Neuron (in vitro differentiated cells): ENCODE results near the gene PCDHA4.
"Not testable (repeated sequence)": the region's sequence is repeated elsewhere in the genome, so short reads cannot be mapped to it uniquely, and the experiment has no call there.

Experiments used
- H2AFZ ChIP-seq: one replicate; pipeline ENCODE4 v1.6.1; 2013; ENCODE audit warnings: low read depth, mild to moderate bottlenecking, inconsistent platforms, low read length, moderate library complexity
- H3K27me3 ChIP-seq: one replicate; pipeline ENCODE4 v1.6.1; 2013; ENCODE audit warnings: low read length; ENCODE audit not compliant: insufficient read depth
- H3K36me3 ChIP-seq: one replicate; pipeline ENCODE4 v1.6.1; 2013; ENCODE audit warnings: low read length; ENCODE audit not compliant: insufficient read depth
- H3K4me1 ChIP-seq: one replicate; pipeline ENCODE4 v1.6.1; 2013; ENCODE audit warnings: low read length; ENCODE audit not compliant: insufficient read depth
- H3K4me3 ChIP-seq: 2 replicates; pipeline ENCODE4 v1.5.1; 2013; ENCODE audit warnings: mild to moderate bottlenecking, low read length, moderate library complexity
- H3K9me3 ChIP-seq: one replicate; pipeline ENCODE4 v1.6.1; 2013; ENCODE audit warnings: low read length

PCDHA4 gene

DNA sequence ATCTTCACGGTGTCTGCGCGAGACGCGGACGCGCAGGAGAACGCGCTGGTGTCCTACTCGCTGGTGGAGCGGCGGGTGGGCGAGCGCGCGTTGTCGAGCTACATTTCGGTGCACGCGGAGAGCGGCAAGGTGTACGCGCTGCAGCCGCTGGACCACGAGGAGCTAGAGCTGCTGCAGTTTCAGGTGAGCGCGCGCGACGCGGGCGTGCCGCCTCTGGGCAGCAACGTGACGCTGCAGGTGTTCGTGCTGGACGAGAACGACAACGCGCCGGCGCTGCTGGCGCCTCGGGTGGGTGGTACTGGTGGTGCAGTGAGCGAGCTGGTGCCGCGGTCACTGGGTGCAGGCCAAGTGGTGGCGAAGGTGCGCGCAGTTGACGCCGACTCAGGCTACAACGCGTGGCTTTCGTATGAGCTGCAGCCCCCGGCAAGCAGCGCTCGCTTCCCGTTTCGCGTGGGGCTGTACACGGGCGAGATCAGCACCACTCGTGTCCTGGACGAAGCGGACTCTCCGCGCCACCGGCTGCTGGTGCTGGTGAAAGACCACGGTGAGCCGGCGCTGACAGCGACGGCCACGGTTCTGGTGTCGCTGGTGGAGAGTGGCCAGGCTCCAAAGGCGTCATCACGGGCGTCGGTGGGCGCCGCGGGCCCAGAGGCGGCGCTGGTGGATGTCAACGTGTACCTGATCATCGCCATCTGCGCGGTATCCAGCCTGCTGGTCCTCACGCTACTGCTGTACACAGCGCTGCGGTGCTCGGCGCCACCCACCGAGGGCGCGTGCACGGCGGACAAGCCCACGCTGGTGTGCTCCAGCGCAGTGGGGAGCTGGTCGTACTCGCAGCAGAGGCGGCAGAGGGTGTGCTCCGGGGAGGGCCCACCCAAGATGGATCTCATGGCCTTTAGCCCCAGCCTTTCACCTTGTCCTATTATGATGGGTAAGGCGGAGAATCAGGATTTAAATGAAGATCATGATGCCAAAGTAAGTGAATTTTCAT is 22.9 kb downstream of the PCDHA4 start:
- not testable (repeated sequence) for H3K4me3 ChIP-seq, H3K4me1 ChIP-seq, H2AFZ ChIP-seq, H3K27me3 ChIP-seq
- Histone ChIP-seq H3K9me3 (peaks cover 38% of the 10 kb centered on the region), H3K36me3 (peaks cover 32% of the 10 kb centered on the region)

GRCh38 chr5:140833993-140834392 is 27.1 kb downstream of the PCDHA4 start, which contains the start of gene PCDHA7:
PCDHA7 (plus strand) TSS chr5:140834269; CDS start chr5:140834384, 115 bp downstream.
- Histone ChIP-seq H3K9me3 (peaks cover 60% of the 10 kb centered on the region), H3K4me1 (peaks cover 4% of the 10 kb centered on the region), H3K4me3 (no peak within 1 kb of the TSS), H2AFZ (no peak within 1 kb of the TSS), H3K27me3 (no peaks in the 10 kb centered on the region), H3K36me3 (peaks cover 52% of the 10 kb centered on the region)

DNA sequence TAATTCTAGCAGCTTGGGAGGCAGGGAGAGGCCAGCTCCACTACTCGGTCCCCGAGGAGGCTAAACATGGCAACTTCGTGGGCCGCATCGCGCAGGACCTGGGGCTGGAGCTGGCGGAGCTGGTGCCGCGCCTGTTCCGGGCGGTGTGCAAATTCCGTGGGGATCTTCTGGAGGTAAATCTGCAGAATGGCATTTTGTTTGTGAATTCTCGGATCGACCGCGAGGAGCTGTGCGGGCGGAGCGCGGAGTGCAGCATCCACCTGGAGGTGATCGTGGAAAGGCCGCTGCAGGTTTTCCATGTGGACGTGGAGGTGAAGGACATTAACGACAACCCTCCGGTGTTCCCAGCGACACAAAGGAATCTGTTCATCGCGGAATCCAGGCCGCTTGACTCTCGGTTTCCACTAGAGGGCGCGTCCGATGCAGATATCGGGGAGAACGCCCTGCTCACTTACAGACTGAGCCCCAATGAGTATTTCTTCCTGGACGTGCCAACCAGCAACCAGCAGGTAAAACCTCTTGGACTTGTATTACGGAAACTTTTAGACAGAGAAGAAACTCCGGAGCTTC is 27.7 kb downstream of the PCDHA4 start:
- H3K9me3 ChIP-seq = peaks cover 56% of the 10 kb centered on the region
- H3K36me3 ChIP-seq = peaks cover 52% of the 10 kb centered on the region
- H3K4me3 ChIP-seq, H2AFZ ChIP-seq, H3K4me1 ChIP-seq, H3K27me3 ChIP-seq: not testable (repeated sequence)

DNA sequence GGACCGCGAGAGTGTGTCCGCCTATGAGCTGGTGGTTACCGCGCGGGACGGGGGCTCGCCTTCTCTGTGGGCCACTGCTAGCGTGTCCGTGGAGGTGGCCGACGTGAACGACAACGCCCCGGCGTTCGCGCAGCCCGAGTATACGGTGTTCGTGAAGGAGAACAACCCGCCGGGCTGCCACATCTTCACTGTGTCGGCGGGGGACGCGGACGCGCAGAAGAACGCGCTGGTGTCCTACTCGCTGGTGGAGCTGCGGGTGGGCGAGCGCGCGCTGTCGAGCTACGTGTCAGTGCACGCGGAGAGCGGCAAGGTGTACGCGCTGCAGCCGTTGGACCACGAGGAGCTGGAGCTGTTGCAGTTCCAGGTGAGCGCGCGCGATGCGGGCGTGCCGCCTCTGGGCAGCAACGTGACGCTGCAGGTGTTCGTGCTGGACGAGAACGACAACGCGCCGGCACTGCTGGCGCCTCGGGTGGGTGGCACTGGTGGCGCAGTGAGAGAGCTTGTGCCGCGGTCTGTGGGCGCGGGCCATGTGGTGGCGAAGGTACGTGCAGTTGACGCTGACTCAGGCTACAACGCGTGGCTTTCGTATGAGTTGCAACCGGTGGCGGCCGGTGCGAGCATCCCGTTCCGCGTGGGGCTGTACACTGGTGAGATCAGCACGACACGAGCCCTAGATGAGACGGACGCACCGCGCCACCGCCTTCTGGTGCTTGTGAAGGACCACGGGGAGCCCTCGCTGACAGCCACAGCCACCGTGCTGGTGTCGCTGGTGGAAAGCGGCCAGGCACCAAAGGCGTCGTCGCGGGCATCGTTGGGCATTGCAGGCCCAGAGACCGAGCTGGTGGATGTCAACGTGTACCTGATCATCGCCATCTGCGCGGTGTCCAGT is 29.0 kb downstream of the PCDHA4 start:
- Histone ChIP-seq H3K27me3 (no peaks in the 10 kb centered on the region), H3K4me1 (peaks cover 4% of the 10 kb centered on the region), H2AFZ (no peak overlapping the region), H3K36me3 (peaks cover 41% of the 10 kb centered on the region), H3K4me3 (no peak overlapping the region), H3K9me3 (peaks cover 50% of the 10 kb centered on the region)

DNA sequence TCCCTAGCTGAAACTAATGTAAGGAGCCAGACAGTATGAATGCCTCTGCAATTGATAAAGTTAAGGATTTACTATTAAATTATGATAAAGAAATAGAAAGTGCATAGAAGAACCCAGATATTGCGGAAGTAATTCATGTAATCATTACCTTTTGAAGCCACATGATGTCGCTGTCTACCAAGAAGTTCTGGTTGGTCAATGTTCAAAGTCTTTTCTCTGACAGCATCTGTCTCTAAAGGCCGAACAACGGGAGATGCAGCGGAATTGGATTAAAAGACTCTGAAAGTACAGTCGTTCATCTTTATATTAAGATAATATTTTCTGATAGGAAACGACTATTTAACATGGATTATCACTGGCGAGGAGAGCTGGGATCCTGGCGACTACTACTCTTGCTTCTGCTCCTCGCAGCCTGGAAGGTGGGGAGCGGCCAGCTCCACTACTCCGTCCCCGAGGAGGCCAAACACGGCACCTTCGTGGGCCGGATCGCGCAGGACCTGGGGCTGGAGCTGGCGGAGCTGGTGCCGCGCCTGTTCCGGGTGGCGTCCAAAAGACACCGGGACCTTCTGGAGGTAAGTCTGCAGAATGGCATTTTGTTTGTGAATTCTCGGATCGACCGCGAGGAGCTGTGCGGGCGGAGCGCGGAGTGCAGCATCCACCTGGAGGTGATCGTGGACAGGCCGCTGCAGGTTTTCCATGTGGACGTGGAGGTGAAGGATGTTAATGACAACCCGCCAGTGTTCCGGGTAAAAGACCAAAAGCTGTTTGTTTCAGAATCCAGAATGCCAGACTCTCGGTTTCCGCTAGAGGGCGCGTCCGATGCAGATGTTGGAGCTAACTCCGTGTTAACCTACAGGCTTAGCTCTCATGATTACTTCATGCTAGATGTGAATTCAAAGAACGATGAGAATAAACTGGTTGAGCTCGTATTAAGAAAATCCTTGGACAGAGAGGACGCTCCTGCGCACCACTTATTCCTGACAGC is 34.4 kb downstream of the PCDHA4 start, which contains the start of gene PCDHA8:
Gene PCDHA8, plus strand, starts transcription at position 210 of the 985 bp plus-strand sequence. Its CDS starts 135 bp downstream, at position 345.
- Histone ChIP-seq H3K9me3 (peaks cover 36% of the 10 kb centered on the region), H3K4me3 (peak within 1 kb of the TSS; percentile 39), H3K4me1 (no peaks in the 10 kb centered on the region), H3K27me3 (no peaks in the 10 kb centered on the region), H3K36me3 (peaks cover 29% of the 10 kb centered on the region), H2AFZ (no peak within 1 kb of the TSS)

GRCh38 chr5:140842798-140843733 is 36.2 kb downstream of the PCDHA4 start:
- H3K4me1 ChIP-seq = no peaks in the 10 kb centered on the region
- H2AFZ ChIP-seq = no peak overlapping the region
- peaks cover 29% of the 10 kb centered on the region for H3K9me3 ChIP-seq
- H3K27me3 ChIP-seq = no peaks in the 10 kb centered on the region
- no peak overlapping the region for H3K4me3 ChIP-seq
- peaks cover 22% of the 10 kb centered on the region for H3K36me3 ChIP-seq

DNA sequence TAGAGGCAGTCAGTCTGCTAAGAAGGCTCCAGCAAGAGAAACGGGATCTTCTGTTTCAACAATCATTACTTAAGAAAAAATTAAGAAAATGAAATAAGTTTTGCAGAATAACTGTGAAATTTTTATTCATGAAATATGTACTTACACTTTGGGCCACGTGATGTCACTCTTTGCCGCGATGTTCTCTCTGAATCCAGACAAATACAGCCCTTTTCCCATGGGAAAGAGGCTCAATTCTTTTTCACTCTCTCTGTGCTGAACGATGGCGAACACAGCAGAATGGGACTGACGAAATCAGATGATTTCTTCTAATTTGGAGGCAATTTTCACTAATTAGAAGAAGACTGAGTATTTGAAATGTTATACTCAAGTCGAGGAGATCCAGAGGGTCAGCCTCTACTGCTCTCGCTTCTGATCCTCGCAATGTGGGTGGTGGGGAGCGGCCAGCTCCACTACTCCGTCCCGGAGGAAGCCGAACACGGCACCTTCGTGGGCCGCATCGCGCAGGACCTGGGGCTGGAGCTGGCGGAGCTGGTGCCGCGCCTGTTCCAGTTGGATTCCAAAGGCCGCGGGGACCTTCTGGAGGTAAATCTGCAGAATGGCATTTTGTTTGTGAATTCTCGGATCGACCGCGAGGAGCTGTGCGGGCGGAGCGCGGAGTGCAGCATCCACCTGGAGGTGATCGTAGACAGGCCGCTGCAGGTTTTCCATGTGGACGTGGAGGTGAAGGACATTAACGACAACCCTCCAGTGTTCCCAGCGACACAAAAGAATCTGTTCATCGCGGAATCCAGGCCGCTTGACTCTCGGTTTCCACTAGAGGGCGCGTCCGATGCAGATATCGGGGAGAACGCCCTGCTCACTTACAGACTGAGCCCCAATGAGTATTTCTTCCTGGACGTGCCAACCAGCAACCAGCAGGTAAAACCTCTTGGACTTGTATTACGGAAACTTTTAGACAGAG is 41.6 kb downstream of the PCDHA4 start, which contains the start of gene PCDHA9:
Gene PCDHA9, plus strand, starts transcription at position 244 of the 964 bp plus-strand sequence. Its CDS starts 114 bp downstream, at position 358.
- not testable (repeated sequence) for H3K27me3 ChIP-seq, H3K4me3 ChIP-seq, H2AFZ ChIP-seq, H3K4me1 ChIP-seq, H3K36me3 ChIP-seq
- peaks cover 18% of the 10 kb centered on the region for H3K9me3 ChIP-seq

GRCh38 chr5:140849831-140850634 is 43.2 kb downstream of the PCDHA4 start:
- H3K27me3 ChIP-seq, H3K4me3 ChIP-seq, H3K36me3 ChIP-seq, H3K4me1 ChIP-seq, H2AFZ ChIP-seq: not testable (repeated sequence)
- peaks cover 17% of the 10 kb centered on the region for H3K9me3 ChIP-seq

DNA sequence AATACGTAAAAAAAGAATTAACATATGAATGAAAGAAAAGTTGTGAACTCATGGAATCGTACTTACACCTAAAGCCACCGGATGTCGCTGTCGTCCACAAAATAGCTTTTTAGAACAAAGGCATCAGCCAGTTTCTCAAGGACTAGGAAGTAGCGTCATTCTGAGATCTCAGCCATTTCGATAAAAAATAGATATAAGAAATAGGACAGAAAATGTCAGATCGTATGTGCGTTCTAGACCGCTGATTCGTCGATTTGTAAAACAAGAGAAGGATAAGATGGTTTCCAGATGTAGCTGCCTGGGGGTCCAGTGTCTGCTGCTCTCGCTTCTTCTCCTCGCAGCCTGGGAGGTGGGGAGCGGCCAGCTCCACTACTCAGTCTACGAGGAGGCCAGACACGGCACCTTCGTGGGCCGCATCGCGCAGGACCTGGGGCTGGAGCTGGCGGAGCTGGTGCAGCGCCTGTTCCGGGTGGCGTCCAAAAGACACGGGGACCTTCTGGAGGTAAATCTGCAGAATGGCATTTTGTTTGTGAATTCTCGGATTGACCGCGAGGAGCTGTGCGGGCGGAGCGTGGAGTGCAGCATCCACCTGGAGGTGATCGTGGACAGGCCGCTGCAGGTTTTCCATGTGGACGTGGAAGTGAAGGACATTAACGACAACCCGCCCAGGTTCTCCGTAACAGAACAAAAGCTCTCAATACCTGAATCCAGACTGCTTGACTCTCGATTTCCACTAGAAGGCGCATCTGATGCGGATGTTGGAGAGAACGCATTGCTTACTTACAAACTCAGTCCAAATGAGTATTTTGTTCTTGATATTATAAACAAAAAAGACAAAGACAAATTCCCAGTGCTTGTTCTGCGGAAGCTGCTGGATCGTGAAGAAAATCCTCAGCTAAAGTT is 49.2 kb downstream of the PCDHA4 start, which contains the start of gene PCDHA10:
Gene PCDHA10, plus strand, starts transcription at position 126 of the 903 bp plus-strand sequence. Its CDS starts 152 bp downstream, at position 278.
- no peak within 1 kb of the TSS for H3K4me3 ChIP-seq
- no peaks in the 10 kb centered on the region for H3K4me1 ChIP-seq
- H3K27me3 ChIP-seq = no peaks in the 10 kb centered on the region
- no peak within 1 kb of the TSS for H2AFZ ChIP-seq
- peaks cover 32% of the 10 kb centered on the region for H3K9me3 ChIP-seq
- peaks cover 26% of the 10 kb centered on the region for H3K36me3 ChIP-seq
